Measurements from ENCODE around the gene FZD10.

FZD10 gene

GRCh38 chr12:130155416-130156073, 6.7 kb upstream of the FZD10 start:
- no peak for DNase-seq

- no peak for DNase-seq
Observed at GRCh38 chr12:130156652-130157275, 5.5 kb upstream of the FZD10 start.

- no peak for DNase-seq
Observed at GRCh38 chr12:130157998-130158753, 4.1 kb upstream of the FZD10 start.

GRCh38 chr12:130158754-130159059, 3.6 kb upstream of the FZD10 start:
- DNase-seq = no peak

GRCh38 chr12:130160306-130160705, 2.0 kb upstream of the FZD10 start:
- no peak for DNase-seq

- no peak for DNase-seq
Observed at GRCh38 chr12:130160711-130161231, 1.5 kb upstream of the FZD10 start.

GRCh38 chr12:130161261-130162243, 712 bp upstream of the FZD10 start:
- DNase-seq = no peak

GRCh38 chr12:130162745-130163460, 639 bp downstream of the FZD10 start:
- no peak for DNase-seq

- no peak for DNase-seq
Observed at GRCh38 chr12:130163461-130164215, 1.4 kb downstream of the FZD10 start.

GRCh38 chr12:130164216-130164542, 1.9 kb downstream of the FZD10 start:
- no peak for DNase-seq

- DNase-seq = no peak
Observed at GRCh38 chr12:130164936-130165335, 2.7 kb downstream of the FZD10 start.

GRCh38 chr12:130166306-130166705, 4.0 kb downstream of the FZD10 start:
- DNase-seq = no peak

GRCh38 chr12:130167537-130167936, 5.3 kb downstream of the FZD10 start:
- DNase-seq = no peak

GRCh38 chr12:130169256-130169655, 7.0 kb downstream of the FZD10 start:
- DNase-seq = no peak

GRCh38 chr12:130169924-130170323, 7.7 kb downstream of the FZD10 start:
- DNase-seq = no peak

- no peak for DNase-seq
Observed at GRCh38 chr12:130170611-130171010, 8.3 kb downstream of the FZD10 start.

GRCh38 chr12:130177635-130178242, 15.5 kb downstream of the FZD10 start:
- no peak for DNase-seq

GRCh38 chr12:130178282-130178681, 16.0 kb downstream of the FZD10 start:
- no peak for DNase-seq

GRCh38 chr12:130179191-130179590, 16.9 kb downstream of the FZD10 start:
- no peak for DNase-seq

- DNase-seq = no peak
Observed at GRCh38 chr12:130179621-130180020, 17.4 kb downstream of the FZD10 start.

GRCh38 chr12:130181211-130181610, 18.9 kb downstream of the FZD10 start:
- DNase-seq = no peak

All from activated CD4-positive, alpha-beta T cell treated with anti-CD3 and anti-CD28 coated beads, Interleukin-2, amount 50 U/mL, for 16 hours (primary cell).